Choroid plexus epithelial cell (primary cell): ENCODE measurements around the gene CDKN3.
"Not testable (repeated sequence)": the region's sequence is repeated elsewhere in the genome, so short reads cannot be mapped to it uniquely, and the experiment has no call there.

Experiments
- DNase-seq: peaks from one replicate; pipeline ENCODE4 v3.0.0-alpha.2; 2010; ENCODE audit warnings: low read depth
- H3K4me3 ChIP-seq: 2 replicates; pipeline ENCODE4 v1.5.1; 2011; ENCODE audit warnings: low read depth, mild to moderate bottlenecking, control low read depth, low read length, moderate library complexity
- CTCF ChIP-seq: conservative IDR thresholded peaks from 2 replicates; pipeline ENCODE4 v1.5.1; 2011; ENCODE audit warnings: low read depth, mild to moderate bottlenecking, control low read depth, inconsistent platforms, low read length, moderate library complexity

The CDKN3 gene

GRCh38 chr14:54396183-54396492, 669 bp upstream of the CDKN3 start:
- TF ChIP-seq CTCF: no peak
- no peak for DNase-seq
- peak overlapping the region; percentile 64 for H3K4me3 ChIP-seq

- no peak for TF ChIP-seq CTCF
- no peak for DNase-seq
Observed at GRCh38 chr14:54399560-54399959, 2.8 kb downstream of the CDKN3 start.

GRCh38 chr14:54403401-54404005, 6.7 kb downstream of the CDKN3 start:
- not testable (repeated sequence) for H3K4me3 ChIP-seq, DNase-seq

More at GRCh38 chr14:54399560-54399959, 2.8 kb downstream of the CDKN3 start:
- H3K4me3 ChIP-seq: no peak overlapping the region

GRCh38 chr14:54410215-54410614, 13.4 kb downstream of the CDKN3 start:
- H3K4me3 ChIP-seq: no peak overlapping the region
- no peak for TF ChIP-seq CTCF

GRCh38 chr14:54411371-54411770, 14.6 kb downstream of the CDKN3 start:
- no peak overlapping the region for H3K4me3 ChIP-seq
- no peak for DNase-seq
- no peak for TF ChIP-seq CTCF

More at GRCh38 chr14:54410215-54410614, 13.4 kb downstream of the CDKN3 start:
- no peak for DNase-seq

- peak; percentile 81 for DNase-seq
- peak; percentile 83 for TF ChIP-seq CTCF
Observed at GRCh38 chr14:54420478-54421142, 23.8 kb downstream of the CDKN3 start.

GRCh38 chr14:54423991-54424390, 27.2 kb downstream of the CDKN3 start:
- no peak for DNase-seq
- TF ChIP-seq CTCF: no peak
- H3K4me3 ChIP-seq: no peak overlapping the region

More at GRCh38 chr14:54420478-54421142, 23.8 kb downstream of the CDKN3 start:
- no peak overlapping the region for H3K4me3 ChIP-seq
